ENCODE results near the gene ZXDC.
A peak's percentile ranks its signal among the peaks of the same experiment; 100 is the strongest.

ZXDC gene

GRCh38 chr3:126390751-126391150 is 84.9 kb downstream of the ZXDC start:
- Histone ChIP-seq H3K9ac (ENCODE audit: low read depth in 1 of 2, low read length in 2 of 2) (no peak overlapping the region), H3K4me3 (ENCODE audit: low read length in 2 of 2) (no peak overlapping the region), H3K27me3 (ENCODE audit: control insufficient read depth in 2 of 2, insufficient read depth in 2 of 2, low read length in 2 of 2) (peaks cover 8 to 12% of the 10 kb centered on the region in 2 donors), H3K27ac (ENCODE audit: low read depth in 2 of 2, low read length in 2 of 2) (no peak overlapping the region), H3K4me1 (ENCODE audit: control insufficient read depth in 2 of 2, insufficient read depth in 2 of 2, low read length in 2 of 2) (peaks cover 0 to 7% of the 10 kb centered on the region in 2 donors), H3K36me3 (ENCODE audit: control insufficient read depth in 2 of 2, insufficient read depth in 2 of 2, low read length in 2 of 2) (no peaks in the 10 kb centered on the region), H3K9me3 (ENCODE audit: control insufficient read depth in 2 of 2, low read length in 2 of 2) (no peaks in the 10 kb centered on the region)

GRCh38 chr3:126390201-126390600 is 85.5 kb downstream of the ZXDC start:
- H3K36me3 ChIP-seq (ENCODE audit: control insufficient read depth in 2 of 2, insufficient read depth in 2 of 2, low read length in 2 of 2): no peaks in the 10 kb centered on the region
- H3K27ac ChIP-seq (ENCODE audit: low read depth in 2 of 2, low read length in 2 of 2): no peak overlapping the region
- peaks cover 8 to 12% of the 10 kb centered on the region in 2 donors for H3K27me3 ChIP-seq (ENCODE audit: control insufficient read depth in 2 of 2, insufficient read depth in 2 of 2, low read length in 2 of 2)
- no peak overlapping the region for H3K4me3 ChIP-seq (ENCODE audit: low read length in 2 of 2)
- no peaks in the 10 kb centered on the region for H3K9me3 ChIP-seq (ENCODE audit: control insufficient read depth in 2 of 2, low read length in 2 of 2)
- no peak overlapping the region for H3K9ac ChIP-seq (ENCODE audit: low read depth in 1 of 2, low read length in 2 of 2)
- peaks cover 0 to 7% of the 10 kb centered on the region in 2 donors for H3K4me1 ChIP-seq (ENCODE audit: control insufficient read depth in 2 of 2, insufficient read depth in 2 of 2, low read length in 2 of 2)

GRCh38 chr3:126389794-126390146 is 85.9 kb downstream of the ZXDC start:
- peaks cover 8 to 12% of the 10 kb centered on the region in 2 donors for H3K27me3 ChIP-seq (ENCODE audit: control insufficient read depth in 2 of 2, insufficient read depth in 2 of 2, low read length in 2 of 2)
- no peak overlapping the region for H3K27ac ChIP-seq (ENCODE audit: low read depth in 2 of 2, low read length in 2 of 2)
- no peak overlapping the region for H3K9ac ChIP-seq (ENCODE audit: low read depth in 1 of 2, low read length in 2 of 2)
- H3K36me3 ChIP-seq (ENCODE audit: control insufficient read depth in 2 of 2, insufficient read depth in 2 of 2, low read length in 2 of 2): no peaks in the 10 kb centered on the region
- no peaks in the 10 kb centered on the region for H3K9me3 ChIP-seq (ENCODE audit: control insufficient read depth in 2 of 2, low read length in 2 of 2)
- H3K4me3 ChIP-seq (ENCODE audit: low read length in 2 of 2): no peak overlapping the region
- H3K4me1 ChIP-seq (ENCODE audit: control insufficient read depth in 2 of 2, insufficient read depth in 2 of 2, low read length in 2 of 2): peaks cover 0 to 7% of the 10 kb centered on the region in 2 donors

GRCh38 chr3:126389112-126389793 is 86.4 kb downstream of the ZXDC start:
- H3K4me3 ChIP-seq (ENCODE audit: low read length in 2 of 2): peak overlapping the region; percentile 27 to 57
- H3K27me3 ChIP-seq (ENCODE audit: control insufficient read depth in 2 of 2, insufficient read depth in 2 of 2, low read length in 2 of 2): peaks cover 8 to 12% of the 10 kb centered on the region in 2 donors
- H3K9me3 ChIP-seq (ENCODE audit: control insufficient read depth in 2 of 2, low read length in 2 of 2): no peaks in the 10 kb centered on the region
- H3K27ac ChIP-seq (ENCODE audit: low read depth in 2 of 2, low read length in 2 of 2): no peak overlapping the region
- peak overlapping the region; percentile 47 to 66 for H3K9ac ChIP-seq (ENCODE audit: low read depth in 1 of 2, low read length in 2 of 2)
- H3K36me3 ChIP-seq (ENCODE audit: control insufficient read depth in 2 of 2, insufficient read depth in 2 of 2, low read length in 2 of 2): no peaks in the 10 kb centered on the region
- peaks cover 0 to 7% of the 10 kb centered on the region in 2 donors for H3K4me1 ChIP-seq (ENCODE audit: control insufficient read depth in 2 of 2, insufficient read depth in 2 of 2, low read length in 2 of 2)

Measured in mucosa of rectum (tissue), 2 donors.